GM23338 (cell line): ENCODE results near the gene SLC2A1. TPM values are rescaled to one million over a fixed set of nuclear protein-coding genes. Genes with fewer than 3 reads are reported as not detected.

Source experiments
- ATAC-seq: fragments of 200-7000 bp; cut with Tn5 transposase; 3 replicates; pipeline ENCODE4 v1.9.1; 2020
- DNase-seq: peaks from one replicate; pipeline ENCODE4 v3.0.0-alpha.2; 2015; ENCODE audit warnings: low spot score
- H2AFZ ChIP-seq: fragments of 200-600 bp; sonication (generic); 2 replicates; pipeline ENCODE4 v1.8.0; 2016; ENCODE audit warnings: antibody characterized with exemption, mild to moderate bottlenecking, moderate library complexity
- H3F3A ChIP-seq: fragments of 200-600 bp; sonication (generic); replicated peaks from 2 replicates; pipeline ENCODE4 v1.8.0; 2017; ENCODE audit warnings: antibody characterized with exemption, mixed run types, low read depth
- H3K27ac ChIP-seq: fragments of 200-600 bp; sonication (generic); 2 replicates; pipeline ENCODE4 v1.6.1; 2016; ENCODE audit warnings: low read depth
- H3K27me3 ChIP-seq: fragments of 200-600 bp; sonication (generic); 2 replicates; pipeline ENCODE4 v1.8.0; 2016; ENCODE audit warnings: mild to moderate bottlenecking, mixed run types, moderate library complexity; ENCODE audit not compliant: insufficient read depth
- H3K36me3 ChIP-seq: fragments of 200-600 bp; sonication (generic); 2 replicates; pipeline ENCODE4 v1.8.0; 2016; ENCODE audit warnings: mild to moderate bottlenecking; ENCODE audit not compliant: insufficient read depth
- H3K4me1 ChIP-seq: fragments of 200-600 bp; sonication (generic); 2 replicates; pipeline ENCODE4 v1.8.0; 2016; ENCODE audit warnings: mild to moderate bottlenecking, moderate library complexity; ENCODE audit not compliant: insufficient read depth
- H3K4me2 ChIP-seq: fragments of 200-600 bp; sonication (generic); 2 replicates; pipeline ENCODE4 v1.7.1; 2017; ENCODE audit warnings: mixed run types
- H3K4me3 ChIP-seq: fragments of 200-600 bp; sonication (generic); 2 replicates; pipeline ENCODE4 v1.6.1; 2016; ENCODE audit warnings: mixed run types
- H3K79me2 ChIP-seq: fragments of 200-600 bp; sonication (generic); replicated peaks from 2 replicates; pipeline ENCODE4 v1.8.0; 2017; ENCODE audit warnings: mild to moderate bottlenecking; ENCODE audit not compliant: insufficient read depth
- H3K9me2 ChIP-seq: fragments of 200-600 bp; sonication (generic); 2 replicates; pipeline ENCODE4 v1.8.0; 2017; ENCODE audit not compliant: insufficient read depth
- H4K20me1 ChIP-seq: fragments of 200-600 bp; sonication (generic); replicated peaks from 2 replicates; pipeline ENCODE4 v1.8.0; 2017; ENCODE audit warnings: mild to moderate bottlenecking; ENCODE audit not compliant: insufficient read depth
- H3K27ac Mint-ChIP-seq: 2 replicates; pipeline ENCODE4 v1.8.0; 2020; ENCODE audit warnings: inconsistent platforms, mild to moderate bottlenecking, moderate library complexity, mixed read lengths
- H3K27me3 Mint-ChIP-seq: 3 replicates; pipeline ENCODE4 v1.8.0; 2022; ENCODE audit warnings: low read depth, mild to moderate bottlenecking, moderate library complexity, mixed read lengths, inconsistent platforms; ENCODE audit not compliant: insufficient read depth, poor library complexity
- H3K36me3 Mint-ChIP-seq: 3 replicates; pipeline ENCODE4 v1.8.0; 2021; ENCODE audit warnings: low read depth, mild to moderate bottlenecking, inconsistent platforms, moderate library complexity, mixed read lengths
- H3K4me1 Mint-ChIP-seq: 3 replicates; pipeline ENCODE4 v1.8.0; 2020; ENCODE audit warnings: mild to moderate bottlenecking, inconsistent platforms, mixed read lengths
- H3K4me3 Mint-ChIP-seq: 3 replicates; pipeline ENCODE4 v1.8.0; 2021; ENCODE audit warnings: moderate library complexity, mild to moderate bottlenecking, inconsistent platforms, mixed read lengths
- H3K9me3 Mint-ChIP-seq: 3 replicates; pipeline ENCODE4 v1.8.0; 2020; ENCODE audit warnings: moderate library complexity, mild to moderate bottlenecking, inconsistent platforms, mixed read lengths
- CREB1 ChIP-seq: fragments of 250-450 bp; sonication (Bioruptor Pico); IDR thresholded peaks from 2 replicates; pipeline ENCODE4 v1.5.0; 2020; ENCODE audit warnings: low read depth, mild to moderate bottlenecking, moderate library complexity
- STAT1 ChIP-seq: IDR thresholded peaks from one replicate; pipeline ENCODE4 v1.6.1; 2016; ENCODE audit warnings: antibody characterized with exemption; ENCODE audit not compliant: unreplicated experiment
- ZNF331 ChIP-seq: fragments of 250-450 bp; sonication (Bioruptor Pico); IDR thresholded peaks from 2 replicates; pipeline ENCODE4 v1.5.0; 2020; ENCODE audit warnings: low read depth, mild to moderate bottlenecking, moderate library complexity
- ZNF462 ChIP-seq: fragments of 250-450 bp; sonication (Bioruptor Pico); IDR thresholded peaks from 2 replicates; pipeline ENCODE4 v1.5.0; 2020; ENCODE audit warnings: mild to moderate bottlenecking, moderate library complexity
- polyA plus RNA-seq: library from polyadenylated mRNA; unstranded; fragments of >200 nt; fragmentation: Nextera tagmentation; extraction: Ambion mirVana; gene quantifications from 2 replicates; pipeline ENCODE4 v1.2.1, GENCODE V29; 2016
- total RNA-seq: library from RNA; depleted of rRNA; stranded (reverse); fragments of >200 nt; shearing (Covaris generic); gene quantifications from 2 replicates; pipeline ENCODE4 v1.2.3, GENCODE V29; 2014

Gene SLC2A1
- total and polyA plus RNA-seq, 2 experiments from 2014 or later = 66.1 to 305 TPM

- Mint-ChIP-seq H3K36me3 (peaks cover 55% of the 10 kb centered on the region), H3K4me1 (peaks cover 27% of the 10 kb centered on the region)
- TF ChIP-seq CREB1 = no peak
- no peak for TF ChIP-seq STAT1
- no peak for TF ChIP-seq ZNF331 (CRISPR knock-in tag)
- TF ChIP-seq ZNF462 (CRISPR knock-in tag) = no peak
Measured at GRCh38 chr1:42981255-42981805, 22.7 kb upstream of the SLC2A1 start.

More at GRCh38 chr1:42981255-42981805, 22.7 kb upstream of the SLC2A1 start:
- Histone ChIP-seq H3K27ac (no peak overlapping the region), H3K4me3 (no peak overlapping the region), H3K4me2 (no peak overlapping the region), H3K79me2 (no peaks in the 10 kb centered on the region), H3K9me2 (no peaks in the 10 kb centered on the region; the same call in 1 of the 2 replicates), H3K4me1 (peaks cover 23% of the 10 kb centered on the region), H3K27me3 (no peaks in the 10 kb centered on the region), H2AFZ (no peak overlapping the region), H3K36me3 (peaks cover 7% of the 10 kb centered on the region), H3F3A (peaks cover 4% of the 10 kb centered on the region; the same call in 1 of the 2 replicates), H4K20me1 (no peaks in the 10 kb centered on the region)
- H3K27me3 Mint-ChIP-seq = peaks cover 10% of the 10 kb centered on the region
- H3K27ac Mint-ChIP-seq = no peak overlapping the region
- no peaks in the 10 kb centered on the region for H3K9me3 Mint-ChIP-seq
- peak; percentile 25 for DNase-seq
- ATAC-seq = no peak
- H3K4me3 Mint-ChIP-seq = no peak overlapping the region
